MCF 10A (cell line): ENCODE data around the gene GRM7. TPM values are rescaled to one million over a fixed set of nuclear protein-coding genes. Genes with fewer than 3 reads are reported as not detected.

Experiments
- BruUV-seq: library from RNA; stranded (reverse); fragments of 400-500 nt; replicated peaks from 2 replicates; lab custom pipeline; 2021; lab: Mats Ljungman, UMichigan
- CTCF ChIA-PET: fragments of 300-600 bp; sonication (Branson Sonifier 250); formaldehyde crosslinking; extraction: SDS; loops from one replicate; lab custom pipeline; 2021; ENCODE audit warnings: antibody characterized with exemption, inconsistent platforms; lab: Yijun Ruan, JAX
- POLR2A ChIA-PET: fragments of 300-600, 350-650 bp; sonication (Branson Sonifier 250); formaldehyde crosslinking; extraction: SDS; loops from one replicate; lab custom pipeline; 2020; ENCODE audit warnings: antibody characterized with exemption, inconsistent platforms; lab: Yijun Ruan, JAX
- DNase-seq: peaks from one replicate; pipeline ENCODE4 v3.0.0-alpha.2; 2018; ENCODE audit not compliant: unreplicated experiment
- H3K27ac Mint-ChIP-seq: one replicate; pipeline ENCODE4 v1.8.0; 2022; ENCODE audit warnings: mild to moderate bottlenecking, low read depth, mixed read lengths; ENCODE audit not compliant: unreplicated experiment
- H3K27me3 Mint-ChIP-seq: one replicate; pipeline ENCODE4 v1.8.0; 2022; ENCODE audit warnings: mixed read lengths; ENCODE audit not compliant: insufficient read depth, unreplicated experiment
- H3K36me3 Mint-ChIP-seq: one replicate; pipeline ENCODE4 v1.8.0; 2022; ENCODE audit warnings: mild to moderate bottlenecking, moderate library complexity, mixed read lengths; ENCODE audit not compliant: insufficient read depth, unreplicated experiment
- H3K4me1 Mint-ChIP-seq: one replicate; pipeline ENCODE4 v1.8.0; 2022; ENCODE audit warnings: mixed read lengths; ENCODE audit not compliant: insufficient read depth, unreplicated experiment
- H3K4me3 Mint-ChIP-seq: one replicate; pipeline ENCODE4 v1.8.0; 2022; ENCODE audit warnings: mild to moderate bottlenecking, moderate library complexity, mixed read lengths; ENCODE audit not compliant: unreplicated experiment
- H3K9me3 Mint-ChIP-seq: one replicate; pipeline ENCODE4 v1.8.0; 2022; ENCODE audit warnings: mixed read lengths; ENCODE audit not compliant: unreplicated experiment
- intact Hi-C: fragments of 100-400 bp; cut with micrococcal nuclease; formaldehyde crosslinking; loops from 2 replicates; pipeline ENCODE4 v1.14.1; 2022
- total RNA-seq: library from RNA; stranded (reverse); gene quantifications from 2 replicates; pipeline ENCODE4 v1.2.3, GENCODE V29; 2022
- TF ChIP-seq, protein P1 (sequence below): fragments of 200-600 bp; IDR thresholded peaks from one replicate; pipeline ENCODE4 v1.8.0; 2022; ENCODE audit warnings: antibody characterized with exemption, mild to moderate bottlenecking; ENCODE audit not compliant: unreplicated experiment

The GRM7 gene
- total RNA-seq, 1 experiment from 2014 or later = not detected

DNA sequence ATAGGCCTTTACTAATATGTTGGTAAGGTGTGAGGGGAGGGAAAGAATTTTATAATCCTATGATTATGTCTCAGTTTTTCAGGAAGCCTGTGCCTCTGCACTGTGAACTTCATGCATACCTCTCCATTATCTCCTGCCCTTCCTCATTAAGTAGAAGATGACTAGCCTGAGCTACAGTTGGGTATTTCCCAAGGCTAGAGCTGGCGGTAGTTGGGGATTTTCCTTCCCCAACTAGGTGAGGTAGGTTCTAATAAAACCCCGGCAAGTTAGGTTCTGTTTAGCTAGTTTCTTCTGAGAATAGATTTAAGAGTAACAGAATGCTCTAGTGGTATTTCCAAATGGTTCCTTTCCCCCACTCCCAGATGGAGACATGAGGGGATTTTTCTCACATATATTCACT is 414.5 kb downstream of the GRM7 start:
- intact Hi-C loops = no loop called here
- ChIA-PET POLR2A (no interaction called here), CTCF (interaction anchor here (0.5 to 1.4 kb wide), 2 partner anchors 9 to 1950 kb away, joined by 3 to 7 read pairs; no protein-coding TSS in a partner anchor)
- Mint-ChIP-seq H3K9me3 (no peaks in the 10 kb centered on the region), H3K4me3 (no peak overlapping the region), H3K36me3 (no peaks in the 10 kb centered on the region), H3K27me3 (no peaks in the 10 kb centered on the region), H3K27ac (no peak overlapping the region), H3K4me1 (no peaks in the 10 kb centered on the region)
- TF ChIP-seq, protein P1, sequence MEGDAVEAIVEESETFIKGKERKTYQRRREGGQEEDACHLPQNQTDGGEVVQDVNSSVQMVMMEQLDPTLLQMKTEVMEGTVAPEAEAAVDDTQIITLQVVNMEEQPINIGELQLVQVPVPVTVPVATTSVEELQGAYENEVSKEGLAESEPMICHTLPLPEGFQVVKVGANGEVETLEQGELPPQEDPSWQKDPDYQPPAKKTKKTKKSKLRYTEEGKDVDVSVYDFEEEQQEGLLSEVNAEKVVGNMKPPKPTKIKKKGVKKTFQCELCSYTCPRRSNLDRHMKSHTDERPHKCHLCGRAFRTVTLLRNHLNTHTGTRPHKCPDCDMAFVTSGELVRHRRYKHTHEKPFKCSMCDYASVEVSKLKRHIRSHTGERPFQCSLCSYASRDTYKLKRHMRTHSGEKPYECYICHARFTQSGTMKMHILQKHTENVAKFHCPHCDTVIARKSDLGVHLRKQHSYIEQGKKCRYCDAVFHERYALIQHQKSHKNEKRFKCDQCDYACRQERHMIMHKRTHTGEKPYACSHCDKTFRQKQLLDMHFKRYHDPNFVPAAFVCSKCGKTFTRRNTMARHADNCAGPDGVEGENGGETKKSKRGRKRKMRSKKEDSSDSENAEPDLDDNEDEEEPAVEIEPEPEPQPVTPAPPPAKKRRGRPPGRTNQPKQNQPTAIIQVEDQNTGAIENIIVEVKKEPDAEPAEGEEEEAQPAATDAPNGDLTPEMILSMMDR = no peak
- BruUV-seq = no TSS peak
- DNase-seq = no peak

DNA sequence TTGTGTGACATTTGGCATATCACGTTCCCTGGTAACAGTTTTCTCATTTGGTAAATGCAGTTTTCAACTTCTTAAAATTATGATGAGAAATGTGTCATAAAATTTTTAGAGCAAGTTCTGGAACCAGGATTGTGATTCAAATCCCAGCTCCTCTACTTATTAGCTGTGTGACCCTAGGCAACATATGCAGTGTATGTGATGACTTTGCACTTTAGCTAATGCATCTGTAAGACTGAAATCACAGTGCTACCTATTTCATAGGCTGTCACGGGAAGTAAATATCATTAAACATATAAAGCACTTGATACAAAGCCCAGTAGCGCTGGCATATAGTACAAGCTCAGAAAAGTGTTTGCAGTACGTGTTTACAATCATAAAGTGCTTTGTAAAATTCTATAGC is 419.4 kb downstream of the GRM7 start:
- CTCF ChIA-PET = interaction anchor here (0.7 to 0.8 kb wide), 3 partner anchors 14 to 831 kb away, joined by 3 read pairs; no protein-coding TSS in a partner anchor
- Mint-ChIP-seq H3K27ac (no peak overlapping the region), H3K36me3 (no peaks in the 10 kb centered on the region), H3K4me3 (no peak overlapping the region), H3K4me1 (no peaks in the 10 kb centered on the region), H3K9me3 (no peaks in the 10 kb centered on the region), H3K27me3 (no peaks in the 10 kb centered on the region)
- POLR2A ChIA-PET = no interaction called here
- TF ChIP-seq, protein P1 = no peak
- intact Hi-C loops = no loop called here
- no TSS peak for BruUV-seq
- no peak for DNase-seq

DNA sequence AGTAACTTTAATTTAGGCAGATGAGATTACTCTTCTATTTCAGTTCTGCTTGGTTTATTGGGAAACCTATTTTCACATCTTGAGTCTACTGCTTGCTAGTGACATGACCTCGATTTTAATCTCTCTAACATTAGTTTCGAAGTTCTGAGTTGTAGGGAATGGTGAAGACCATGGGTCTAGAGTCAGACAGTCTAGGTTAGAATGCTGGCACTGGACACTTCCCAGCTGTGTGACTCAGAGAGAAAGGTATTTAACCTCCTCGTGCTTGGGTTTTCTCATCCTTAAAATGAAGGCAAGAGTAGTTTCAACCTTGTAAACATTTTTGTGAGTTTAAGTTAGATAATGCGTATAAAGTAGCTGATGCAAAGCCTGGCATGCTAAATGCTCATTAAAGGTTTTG is 422.1 kb downstream of the GRM7 start:
- Mint-ChIP-seq H3K27ac (no peak overlapping the region), H3K4me1 (no peaks in the 10 kb centered on the region), H3K36me3 (no peaks in the 10 kb centered on the region), H3K9me3 (no peaks in the 10 kb centered on the region), H3K27me3 (no peaks in the 10 kb centered on the region), H3K4me3 (no peak overlapping the region)
- POLR2A ChIA-PET = interaction anchor here (0.6 kb wide), 1 partner anchor 24 kb away, joined by 3 read pairs; no protein-coding TSS in a partner anchor
- BruUV-seq = no TSS peak
- TF ChIP-seq, protein P1 = no peak
- no peak for DNase-seq
- intact Hi-C loops = no loop called here
- CTCF ChIA-PET = interaction anchor here (1.2 kb wide), 1 partner anchor 1019 kb away, joined by 3 read pairs; no protein-coding TSS in a partner anchor

DNA sequence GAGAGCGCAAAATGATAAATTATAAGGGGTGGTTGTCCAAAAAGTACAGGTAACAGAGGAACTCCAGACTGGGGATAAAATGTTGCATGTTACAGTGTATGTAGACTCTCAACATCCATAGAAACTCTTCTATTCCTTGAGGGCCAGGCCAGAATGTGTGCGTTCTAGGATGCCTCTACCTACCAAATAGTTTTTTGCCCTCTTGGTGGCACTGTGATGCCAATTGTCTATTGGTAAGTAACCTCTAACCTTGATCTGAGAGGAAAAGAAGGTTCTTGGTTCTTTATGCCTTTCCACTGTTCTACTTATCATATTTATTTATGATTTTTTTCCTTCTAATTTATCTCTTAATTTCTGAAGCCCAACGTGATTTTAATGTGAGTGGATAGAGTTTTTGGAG is 424.6 kb downstream of the GRM7 start:
- intact Hi-C loops = loop anchor here (1.0 to 5.0 kb wide), 5 partner anchors 261 to 1017 kb away; no protein-coding TSS in a partner anchor
- Mint-ChIP-seq H3K4me1 (peaks cover 2% of the 10 kb centered on the region), H3K9me3 (no peaks in the 10 kb centered on the region), H3K4me3 (no peak overlapping the region), H3K36me3 (no peaks in the 10 kb centered on the region), H3K27ac (no peak overlapping the region), H3K27me3 (no peaks in the 10 kb centered on the region)
- no TSS peak for BruUV-seq
- ChIA-PET POLR2A (no interaction called here), CTCF (interaction anchor here (0.6 to 2.6 kb wide), 26 partner anchors 9 to 1131 kb away, joined by 3 to 12 read pairs (median 3); no protein-coding TSS in a partner anchor)
- DNase-seq = peak; percentile 51
- TF ChIP-seq, protein P1 = peak; percentile 48
